K562 (cell line): ENCODE results near the gene TTLL4. TPM values are rescaled to one million over a fixed set of nuclear protein-coding genes. Genes with fewer than 3 reads are reported as not detected.

Experiments used
- CBX8 ChIP-seq: fragments of 200-600 bp; sonication (generic); IDR thresholded peaks from 2 replicates; pipeline ENCODE4 v1.6.1; 2012; ENCODE audit warnings: borderline replicate concordance, mixed run types, low read depth, mild to moderate bottlenecking, moderate library complexity, mixed read lengths, low read length, control low read depth, inconsistent platforms; ENCODE audit not compliant: poor library complexity, severe bottlenecking; ENCODE audit errors: extremely low read depth
- CC2D1A ChIP-seq: fragments of 450-650 bp; IDR thresholded peaks from 2 replicates; pipeline ENCODE4 v1.6.1; 2017; ENCODE audit warnings: mild to moderate bottlenecking
- CREB3L1 ChIP-seq: fragments of 450-650 bp; IDR thresholded peaks from 2 replicates; pipeline ENCODE4 v1.6.1; 2014; ENCODE audit warnings: low read depth, mild to moderate bottlenecking, moderate library complexity, borderline replicate concordance
- EHMT2 ChIP-seq: fragments of 450-650 bp; IDR thresholded peaks from 2 replicates; pipeline ENCODE4 v1.6.1; 2018; ENCODE audit warnings: antibody characterized with exemption
- FOXP1 ChIP-seq: sonication (generic); formaldehyde crosslinking; IDR thresholded peaks from 2 replicates; pipeline ENCODE4 v1.8.0; 2022; ENCODE audit warnings: mild to moderate bottlenecking, missing genetic modification reagents
- KAT8 ChIP-seq: fragments of 450-650 bp; IDR thresholded peaks from 2 replicates; pipeline ENCODE4 v1.6.1; 2016; ENCODE audit warnings: low read depth, mild to moderate bottlenecking
- PRDM10 ChIP-seq: fragments of 450-650 bp; IDR thresholded peaks from 2 replicates; pipeline ENCODE4 v1.6.1; 2018; ENCODE audit not compliant: partially characterized antibody
- SIN3A ChIP-seq, 2 experiments: fragments of 150-350 bp in 1 of 2; IDR thresholded peaks; 2 replicates each; pipeline ENCODE4 v1.6.1; 2011 to 2016; ENCODE audit warnings: borderline replicate concordance in 2 of 2, low read depth in 2 of 2, low read length in 2 of 2, mild to moderate bottlenecking in 2 of 2, moderate library complexity in 2 of 2; ENCODE audit not compliant: control insufficient read depth in 1 of 2
- TAF9B ChIP-seq: fragments of 450-650 bp; IDR thresholded peaks from 2 replicates; pipeline ENCODE4 v1.6.1; 2018; ENCODE audit warnings: mild to moderate bottlenecking; ENCODE audit not compliant: partially characterized antibody
- TSHZ1 ChIP-seq: fragments of 250-450 bp; sonication (Bioruptor Pico); IDR thresholded peaks from 2 replicates; pipeline ENCODE4 v1.4.0; 2020; ENCODE audit warnings: mild to moderate bottlenecking, moderate library complexity
- XRCC3 ChIP-seq: fragments of 450-650 bp; IDR thresholded peaks from 2 replicates; pipeline ENCODE4 v1.6.1; 2017; ENCODE audit warnings: mild to moderate bottlenecking, moderate library complexity
- XRCC5 ChIP-seq: fragments of 200-400 bp; formaldehyde crosslinking; IDR thresholded peaks from 2 replicates; pipeline ENCODE4 v1.6.1; 2017; ENCODE audit warnings: low read depth, mild to moderate bottlenecking, low read length
- ZBTB12 ChIP-seq: fragments of 250-450 bp; sonication (Bioruptor Pico); IDR thresholded peaks from 2 replicates; pipeline ENCODE4 v1.4.0; 2020
- ZEB2 ChIP-seq: fragments of 450-650 bp; IDR thresholded peaks from 2 replicates; pipeline ENCODE4 v1.6.1; 2016
- ZNF232 ChIP-seq: sonication (generic); formaldehyde crosslinking; IDR thresholded peaks from 2 replicates; pipeline ENCODE4 v1.8.0; 2022; ENCODE audit warnings: mild to moderate bottlenecking, missing genetic modification reagents
- ZNF41 ChIP-seq: fragments of 250-450 bp; sonication (Bioruptor Pico); conservative IDR thresholded peaks from 2 replicates; pipeline ENCODE4 v1.4.0; 2020; ENCODE audit warnings: mild to moderate bottlenecking
- ZNF764 ChIP-seq: fragments of 250-450 bp; sonication (Bioruptor Pico); IDR thresholded peaks from 2 replicates; pipeline ENCODE4 v1.4.0; 2020; ENCODE audit warnings: low read depth, mild to moderate bottlenecking, moderate library complexity
- polyA plus RNA-seq, 8 experiments: library from polyadenylated mRNA; depleted of rRNA in 4 of 8; stranded (reverse) in 5 of 8; unstranded in 3 of 8; fragments of >200 nt; fragmentation: Nextera tagmentation in 2 of 8; fragmentation: Illumina TruSeq in 1 of 8; extraction: Ambion mirVana in 2 of 8; extraction: Trizol in 1 of 8; gene quantifications; 2 replicates each; pipeline versions ENCODE4 v1.2.1 to v1.2.3, GENCODE V29; 2011 to 2014; ENCODE audit warnings: inconsistent platforms in 1 of 8, missing spikeins in 1 of 8
- total RNA-seq, 7 experiments: library from RNA; depleted of rRNA in 6 of 7; stranded (reverse); fragments of >200 nt in 6 of 7; fragmentation: Illumina TruSeq in 2 of 7; extraction: Trizol in 2 of 7; gene quantifications; 2 replicates each; pipeline versions ENCODE4 v1.2.1 to v1.2.3, GENCODE V29; 2011 to 2021; ENCODE audit warnings: low replicate concordance in 1 of 7

Gene TTLL4
- total and polyA plus RNA-seq, 9 of the 15 experiments (the other 6 are each of a cell fraction or from before 2014, with no cell fraction given), result 12.6 to 67.5 (median 24.5) TPM

- TF ChIP-seq SIN3A (IDR thresholded peaks at IDR 0.05; ENCODE audit: borderline replicate concordance in 2 of 2, control insufficient read depth in 1 of 2, low read depth in 2 of 2, low read length in 2 of 2) (no peak), XRCC5 (no peak), EHMT2 (peak; percentile 43; the same call in 1 of the 2 replicates), TSHZ1 (CRISPR knock-in tag) (no peak), ZEB2 (no peak), ZNF232 (CRISPR knock-in tag) (no peak), KAT8 (no peak), TAF9B (no peak), ZNF41 (no peak), CREB3L1 (0 out of 2 replicates have a peak, but pooled peaks have one; percentile 22), CC2D1A (peak; percentile 40; the same call in 1 of the 2 replicates), XRCC3 (no peak), CBX8 (no peak), ZBTB12 (CRISPR knock-in tag) (peak; percentile 42), PRDM10 (no peak), ZNF764 (no peak), FOXP1 (no peak)
Measured at GRCh38 chr2:218745160-218745558, 34.5 kb downstream of the TTLL4 start (continued).
